ENCODE data around the gene STOM. TPM values are rescaled to one million over a fixed set of nuclear protein-coding genes. Genes with fewer than 3 reads are reported as not detected.

Gene STOM
- total and polyA plus RNA-seq, 10 of the 15 experiments (the other 5 are each of a cell fraction or from before 2014, with no cell fraction given) = 6.7 to 47.4 (median 39.8) TPM

DNA sequence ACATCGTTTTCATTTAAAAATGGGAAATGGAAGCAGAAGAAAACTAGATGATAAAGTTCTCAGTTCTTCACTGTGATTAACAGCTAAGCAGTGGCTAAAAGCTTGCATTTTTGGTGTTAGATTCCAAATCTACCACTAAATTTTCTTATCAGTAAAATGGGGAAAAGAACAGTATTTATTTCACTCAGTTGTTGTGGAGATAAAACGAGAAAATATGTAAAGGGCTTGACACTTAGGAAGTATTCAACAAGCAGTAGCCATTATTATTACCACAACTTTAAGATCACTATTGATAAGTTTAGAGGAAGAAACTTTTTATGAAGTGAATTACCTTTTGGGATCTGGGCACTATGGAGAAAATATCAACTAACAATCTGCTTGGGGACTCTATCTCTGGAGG is 4.5 kb downstream of the STOM start (continued):
- TF ChIP-seq JUND (IDR thresholded peaks at IDR 0.05; ENCODE audit: low read depth, low read length) (no peak), WRNIP1 (IDR thresholded peaks at IDR 0.05; ENCODE audit: borderline replicate concordance, low read depth, low read length) (no peak), SREBF2 (IDR thresholded peaks at IDR 0.05; ENCODE audit: low read length) (no peak), PAX5 (IDR thresholded peaks at IDR 0.05; ENCODE audit: borderline replicate concordance, low read depth, low read length) (no peak), PRDM15 (CRISPR knock-in tag; IDR thresholded peaks at IDR 0.05) (no peak), NFYA (IDR thresholded peaks at IDR 0.05; ENCODE audit: borderline replicate concordance, low read depth, low read length) (no peak), SMAD1 (IDR thresholded peaks at IDR 0.05; ENCODE audit: low read depth, partially characterized antibody) (no peak), SMARCA5 (IDR thresholded peaks at IDR 0.05) (no peak)
- TF ChIP-seq, protein P1, sequence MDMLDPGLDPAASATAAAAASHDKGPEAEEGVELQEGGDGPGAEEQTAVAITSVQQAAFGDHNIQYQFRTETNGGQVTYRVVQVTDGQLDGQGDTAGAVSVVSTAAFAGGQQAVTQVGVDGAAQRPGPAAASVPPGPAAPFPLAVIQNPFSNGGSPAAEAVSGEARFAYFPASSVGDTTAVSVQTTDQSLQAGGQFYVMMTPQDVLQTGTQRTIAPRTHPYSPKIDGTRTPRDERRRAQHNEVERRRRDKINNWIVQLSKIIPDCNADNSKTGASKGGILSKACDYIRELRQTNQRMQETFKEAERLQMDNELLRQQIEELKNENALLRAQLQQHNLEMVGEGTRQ (IDR thresholded peaks at IDR 0.05; ENCODE audit: borderline replicate concordance, low read depth, low read length) = no peak

- POLR2A ChIA-PET = interaction anchor here (1.2 kb wide), 1 partner anchor 10 kb away, joined by 5 read pairs; no protein-coding TSS in a partner anchor
- TF ChIP-seq ZBTB33 (IDR thresholded peaks at IDR 0.05) (no peak), RELB (IDR thresholded peaks at IDR 0.05; ENCODE audit: low read depth) (no peak), IRF4 (IDR thresholded peaks at IDR 0.05; ENCODE audit: low read depth, low read length) (no peak), ZSCAN29 (IDR thresholded peaks at IDR 0.05) (no peak), TCF7 (IDR thresholded peaks at IDR 0.05; ENCODE audit: borderline replicate concordance) (no peak), ZNF622 (IDR thresholded peaks at IDR 0.05) (no peak), ZBED1 (IDR thresholded peaks at IDR 0.05; ENCODE audit: borderline replicate concordance) (no peak), EED (IDR thresholded peaks at IDR 0.05; ENCODE audit: low read depth) (no peak), FOXK2 (IDR thresholded peaks at IDR 0.05) (no peak)
These were observed 5.2 kb downstream of the STOM start for GRCh38 chr9:121364886-121365285.

More at GRCh38 chr9:121364886-121365285, 5.2 kb downstream of the STOM start:
- BruUV-seq (replicated peaks) = no TSS peak
- Histone ChIP-seq H3K9me3 (replicated peaks; ENCODE audit: control insufficient read depth, insufficient read depth, low read length) (no peaks in the 10 kb centered on the region; the same call in 2 of the 3 replicates), H3K9ac (ENCODE audit: control insufficient read depth, insufficient read depth, low read length) (no peak overlapping the region), H3K4me2 (ENCODE audit: control insufficient read depth, insufficient read depth) (no peak overlapping the region), H3K79me2 (ENCODE audit: control insufficient read depth, insufficient read depth, low read length) (no peaks in the 10 kb centered on the region; the same call in 1 of the 2 replicates), H2AFZ (ENCODE audit: control insufficient read depth, low read depth, low read length) (no peak overlapping the region), H3K27ac (ENCODE audit: control insufficient read depth, insufficient read depth) (no peak overlapping the region), H3K36me3 (ENCODE audit: control insufficient read depth in 2 of 2, insufficient read depth in 2 of 2, low read length in 1 of 2) (no peaks in the 10 kb centered on the region), H4K20me1 (ENCODE audit: control insufficient read depth, insufficient read depth) (no peaks in the 10 kb centered on the region), H3K4me1 (ENCODE audit: control insufficient read depth, insufficient read depth, low read length) (peaks cover 4% of the 10 kb centered on the region), H3K27me3 (replicated peaks in 1 of 2; ENCODE audit: control insufficient read depth in 2 of 2, insufficient read depth in 2 of 2, low read length in 1 of 2) (no peaks in the 10 kb centered on the region), H3K4me3 (no peak overlapping the region)
- no peak for FAIRE-seq
- in situ Hi-C loops (cut with MboI) = no loop called here
- RAD21 ChIA-PET (ENCODE audit: unreplicated experiment) = no interaction called here
- intact Hi-C loops (cut with micrococcal nuclease; ENCODE audit: unreplicated experiment) = no loop called here
- no peak for ATAC-seq
- CTCF ChIA-PET = interaction anchor here (0.9 to 2.5 kb wide), 5 partner anchors 10 to 152 kb away, joined by 3 to 13 read pairs (median 5); no protein-coding TSS in a partner anchor
- SMC1A ChIA-PET (ENCODE audit: uncharacterized antibody, unreplicated experiment) = interaction anchor here (0.9 to 3.5 kb wide), 4 partner anchors 9 to 13 kb away, joined by 3 to 22 read pairs (median 4); no protein-coding TSS in a partner anchor
- DNase-seq (ENCODE audit: low read depth, low spot score) = no peak

Data from GM12878 (cell line).